RWPE2 (cell line): ENCODE results near the gene PPCDC.

Experiments used
- ATAC-seq: fragments of 200-7000 bp; cut with Tn5 transposase; 3 replicates; pipeline ENCODE4 v1.9.1; 2021; ENCODE audit warnings: low read depth
- DNase-seq: peaks from one replicate; pipeline ENCODE4 v3.0.0-alpha.2; 2020; ENCODE audit warnings: low spot score
- H3K27ac ChIP-seq: fragments of 450-650 bp; 2 replicates; pipeline ENCODE4 v1.5.1; 2017; ENCODE audit warnings: mild to moderate bottlenecking; ENCODE audit not compliant: poor library complexity, severe bottlenecking
- H3K27me3 ChIP-seq: fragments of 250-450 bp; sonication (Bioruptor Pico); 2 replicates; pipeline ENCODE4 v1.5.1; 2021; ENCODE audit warnings: mild to moderate bottlenecking, moderate library complexity; ENCODE audit not compliant: insufficient read depth, poor library complexity, severe bottlenecking
- H3K36me3 ChIP-seq: fragments of 250-450 bp; sonication (Bioruptor Pico); 2 replicates; pipeline ENCODE4 v1.5.1; 2020; ENCODE audit warnings: low read depth, mild to moderate bottlenecking, moderate library complexity
- H3K4me1 ChIP-seq: fragments of 250-450 bp; sonication (Bioruptor Pico); 2 replicates; pipeline ENCODE4 v1.5.1; 2021; ENCODE audit warnings: mild to moderate bottlenecking, moderate library complexity; ENCODE audit not compliant: insufficient read depth, poor library complexity, severe bottlenecking
- H3K4me3 ChIP-seq: fragments of 250-450 bp; sonication (Bioruptor Pico); 2 replicates; pipeline ENCODE4 v1.5.1; 2021; ENCODE audit warnings: mild to moderate bottlenecking, moderate library complexity; ENCODE audit not compliant: severe bottlenecking
- H3K9me3 ChIP-seq: fragments of 250-450 bp; sonication (Bioruptor Pico); 2 replicates; pipeline ENCODE4 v1.5.1; 2021; ENCODE audit warnings: mild to moderate bottlenecking, moderate library complexity; ENCODE audit not compliant: severe bottlenecking
- CTCF ChIP-seq: fragments of 450-650 bp; IDR thresholded peaks from one replicate; pipeline ENCODE4 v1.5.1; 2017; ENCODE audit warnings: mild to moderate bottlenecking, moderate library complexity; ENCODE audit not compliant: poor library complexity, severe bottlenecking

Gene PPCDC

DNA sequence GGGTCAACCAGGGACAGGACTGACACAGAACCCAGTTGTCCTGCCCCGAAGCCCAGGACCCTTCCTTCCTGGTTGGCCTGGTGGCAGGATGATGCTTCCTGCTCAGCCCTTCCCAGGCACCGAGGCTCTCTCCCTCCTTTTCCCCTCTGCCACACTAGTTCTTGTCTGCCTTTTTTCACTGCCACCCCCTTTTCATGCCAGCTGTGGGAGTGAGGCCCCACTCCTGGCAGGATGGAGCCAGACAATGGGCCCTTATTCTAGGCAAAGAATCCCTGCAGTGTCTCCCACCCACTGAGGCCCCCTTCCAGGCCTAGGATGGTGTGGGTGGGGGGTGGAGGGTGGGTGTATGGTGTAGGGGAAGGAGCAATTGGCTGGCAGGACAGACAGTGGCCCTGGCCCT lies 29.2 kb upstream of the PPCDC start:
- no peak for ATAC-seq
- Histone ChIP-seq H3K36me3 (no peaks in the 10 kb centered on the region), H3K4me1 (peaks cover 4% of the 10 kb centered on the region), H3K4me3 (no peak overlapping the region), H3K9me3 (no peaks in the 10 kb centered on the region), H3K27me3 (no peaks in the 10 kb centered on the region), H3K27ac (no peak overlapping the region)
- TF ChIP-seq CTCF = no peak
- DNase-seq = no peak

DNA sequence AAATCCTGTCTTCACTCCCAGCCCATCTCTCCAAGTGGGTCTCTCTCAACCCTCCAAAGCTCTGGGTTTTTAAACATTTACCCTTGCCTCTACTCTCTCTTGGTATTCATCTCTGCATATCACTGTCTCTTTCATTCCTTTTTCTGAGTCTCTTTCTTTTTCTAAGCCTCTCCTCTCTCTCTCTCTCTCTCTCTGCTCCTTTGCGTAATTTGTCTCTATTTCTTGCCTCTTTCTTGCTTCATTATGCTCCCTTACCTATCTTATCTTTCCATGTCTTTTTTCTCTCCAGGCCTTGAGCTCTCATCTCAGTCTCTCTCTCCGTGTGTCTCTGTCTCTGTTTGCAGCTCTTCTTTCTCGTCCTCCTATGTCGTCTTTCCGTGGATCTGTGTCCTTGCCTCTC lies 28.7 kb upstream of the PPCDC start:
- no peak for DNase-seq
- ATAC-seq = no peak
- Histone ChIP-seq H3K4me3 (no peak overlapping the region), H3K4me1 (peaks cover 4% of the 10 kb centered on the region), H3K27me3 (no peaks in the 10 kb centered on the region), H3K27ac (no peak overlapping the region), H3K9me3 (no peaks in the 10 kb centered on the region), H3K36me3 (no peaks in the 10 kb centered on the region)
- no peak for TF ChIP-seq CTCF

- Histone ChIP-seq H3K27ac (no peak within 1 kb of the TSS), H3K4me3 (peak within 1 kb of the TSS; percentile 54), H3K36me3 (no peaks in the 10 kb centered on the region), H3K9me3 (no peaks in the 10 kb centered on the region), H3K4me1 (peaks cover 4% of the 10 kb centered on the region), H3K27me3 (no peaks in the 10 kb centered on the region)
- ATAC-seq (peak; percentile 85), DNase-seq (peak; percentile 99)
- no peak for TF ChIP-seq CTCF
Observed at GRCh38 chr15:74995182-74995778, 28.1 kb upstream of the PPCDC start, which contains the start of gene SCAMP5. SCAMP5 (plus strand) TSS chr15:74995563; CDS start chr15:75011840, 16,277 bp downstream.

DNA sequence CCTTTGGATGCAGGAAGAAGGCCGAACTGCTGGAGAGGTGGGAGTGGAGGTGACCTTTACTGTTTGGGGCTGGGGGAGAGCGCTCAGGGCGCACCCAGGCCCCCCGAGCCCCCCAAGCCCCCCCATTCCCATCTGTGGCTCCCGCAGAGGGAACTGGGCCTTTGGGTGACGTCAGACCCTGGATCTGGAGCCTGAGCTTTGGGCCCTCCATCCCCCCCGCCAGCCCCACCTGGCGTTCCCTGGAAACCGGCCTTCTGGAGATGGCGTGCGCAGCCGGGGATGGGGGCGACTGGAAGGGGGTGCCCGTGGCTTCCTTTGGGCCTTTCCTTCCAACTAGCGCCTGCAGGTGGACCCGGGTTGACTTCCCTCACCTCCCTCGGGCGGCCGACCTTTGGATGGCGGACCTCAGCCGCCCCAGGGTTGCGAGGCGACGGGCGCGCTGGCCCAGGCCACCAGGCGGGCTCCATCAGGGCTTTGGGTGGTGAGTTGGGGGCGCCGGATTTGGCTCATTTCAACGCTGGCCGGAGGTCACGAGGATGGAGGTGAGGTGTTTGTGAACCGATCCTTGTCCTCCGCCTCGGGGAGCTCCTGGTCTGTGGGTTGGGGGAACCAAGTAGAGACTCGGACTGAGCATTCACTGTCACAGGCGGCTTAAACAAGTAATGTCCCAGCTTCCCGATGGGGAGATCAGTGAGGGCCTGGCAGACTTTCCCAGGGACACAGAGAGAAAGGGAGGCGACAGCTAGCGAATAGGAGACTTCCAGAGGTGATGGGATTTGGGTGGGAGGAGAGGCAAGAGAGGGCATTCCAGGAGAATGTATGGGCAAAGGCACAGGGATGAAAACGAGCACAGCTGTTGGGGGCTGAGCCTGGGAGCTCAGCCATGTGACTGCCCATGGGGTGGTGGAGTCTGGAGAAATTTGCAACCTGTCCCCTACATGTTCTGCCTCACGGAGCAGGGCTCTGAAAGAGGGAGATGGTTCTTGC lies 27.3 kb upstream of the PPCDC start:
- Histone ChIP-seq H3K9me3 (no peaks in the 10 kb centered on the region), H3K27me3 (no peaks in the 10 kb centered on the region), H3K4me1 (no peaks in the 10 kb centered on the region), H3K27ac (no peak overlapping the region), H3K4me3 (peak overlapping the region; percentile 54), H3K36me3 (no peaks in the 10 kb centered on the region)
- peak; percentile 15 for ATAC-seq
- DNase-seq = no peak
- TF ChIP-seq CTCF = no peak

- DNase-seq (no peak), ATAC-seq (no peak)
- H3K27ac ChIP-seq = no peak overlapping the region
- no peak overlapping the region for H3K4me3 ChIP-seq
- no peak for TF ChIP-seq CTCF
- no peaks in the 10 kb centered on the region for H3K36me3 ChIP-seq
- H3K4me1 ChIP-seq = no peaks in the 10 kb centered on the region
- H3K27me3 ChIP-seq = no peaks in the 10 kb centered on the region
- no peaks in the 10 kb centered on the region for H3K9me3 ChIP-seq
Observed at GRCh38 chr15:74997141-74997540, 26.2 kb upstream of the PPCDC start.
